GM12801 (cell line): ENCODE measurements around the gene STAB1.
A peak's percentile ranks its signal among the peaks of the same experiment; 100 is the strongest.

Source experiments
- TF ChIP-seq, protein P1 (sequence below): IDR thresholded peaks from one replicate; pipeline ENCODE4 v1.5.1; 2011; ENCODE audit warnings: control low read depth; ENCODE audit not compliant: insufficient read length; ENCODE audit errors: extremely low read depth

Gene STAB1, protein sequence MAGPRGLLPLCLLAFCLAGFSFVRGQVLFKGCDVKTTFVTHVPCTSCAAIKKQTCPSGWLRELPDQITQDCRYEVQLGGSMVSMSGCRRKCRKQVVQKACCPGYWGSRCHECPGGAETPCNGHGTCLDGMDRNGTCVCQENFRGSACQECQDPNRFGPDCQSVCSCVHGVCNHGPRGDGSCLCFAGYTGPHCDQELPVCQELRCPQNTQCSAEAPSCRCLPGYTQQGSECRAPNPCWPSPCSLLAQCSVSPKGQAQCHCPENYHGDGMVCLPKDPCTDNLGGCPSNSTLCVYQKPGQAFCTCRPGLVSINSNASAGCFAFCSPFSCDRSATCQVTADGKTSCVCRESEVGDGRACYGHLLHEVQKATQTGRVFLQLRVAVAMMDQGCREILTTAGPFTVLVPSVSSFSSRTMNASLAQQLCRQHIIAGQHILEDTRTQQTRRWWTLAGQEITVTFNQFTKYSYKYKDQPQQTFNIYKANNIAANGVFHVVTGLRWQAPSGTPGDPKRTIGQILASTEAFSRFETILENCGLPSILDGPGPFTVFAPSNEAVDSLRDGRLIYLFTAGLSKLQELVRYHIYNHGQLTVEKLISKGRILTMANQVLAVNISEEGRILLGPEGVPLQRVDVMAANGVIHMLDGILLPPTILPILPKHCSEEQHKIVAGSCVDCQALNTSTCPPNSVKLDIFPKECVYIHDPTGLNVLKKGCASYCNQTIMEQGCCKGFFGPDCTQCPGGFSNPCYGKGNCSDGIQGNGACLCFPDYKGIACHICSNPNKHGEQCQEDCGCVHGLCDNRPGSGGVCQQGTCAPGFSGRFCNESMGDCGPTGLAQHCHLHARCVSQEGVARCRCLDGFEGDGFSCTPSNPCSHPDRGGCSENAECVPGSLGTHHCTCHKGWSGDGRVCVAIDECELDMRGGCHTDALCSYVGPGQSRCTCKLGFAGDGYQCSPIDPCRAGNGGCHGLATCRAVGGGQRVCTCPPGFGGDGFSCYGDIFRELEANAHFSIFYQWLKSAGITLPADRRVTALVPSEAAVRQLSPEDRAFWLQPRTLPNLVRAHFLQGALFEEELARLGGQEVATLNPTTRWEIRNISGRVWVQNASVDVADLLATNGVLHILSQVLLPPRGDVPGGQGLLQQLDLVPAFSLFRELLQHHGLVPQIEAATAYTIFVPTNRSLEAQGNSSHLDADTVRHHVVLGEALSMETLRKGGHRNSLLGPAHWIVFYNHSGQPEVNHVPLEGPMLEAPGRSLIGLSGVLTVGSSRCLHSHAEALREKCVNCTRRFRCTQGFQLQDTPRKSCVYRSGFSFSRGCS (N-terminal part only)

DNA sequence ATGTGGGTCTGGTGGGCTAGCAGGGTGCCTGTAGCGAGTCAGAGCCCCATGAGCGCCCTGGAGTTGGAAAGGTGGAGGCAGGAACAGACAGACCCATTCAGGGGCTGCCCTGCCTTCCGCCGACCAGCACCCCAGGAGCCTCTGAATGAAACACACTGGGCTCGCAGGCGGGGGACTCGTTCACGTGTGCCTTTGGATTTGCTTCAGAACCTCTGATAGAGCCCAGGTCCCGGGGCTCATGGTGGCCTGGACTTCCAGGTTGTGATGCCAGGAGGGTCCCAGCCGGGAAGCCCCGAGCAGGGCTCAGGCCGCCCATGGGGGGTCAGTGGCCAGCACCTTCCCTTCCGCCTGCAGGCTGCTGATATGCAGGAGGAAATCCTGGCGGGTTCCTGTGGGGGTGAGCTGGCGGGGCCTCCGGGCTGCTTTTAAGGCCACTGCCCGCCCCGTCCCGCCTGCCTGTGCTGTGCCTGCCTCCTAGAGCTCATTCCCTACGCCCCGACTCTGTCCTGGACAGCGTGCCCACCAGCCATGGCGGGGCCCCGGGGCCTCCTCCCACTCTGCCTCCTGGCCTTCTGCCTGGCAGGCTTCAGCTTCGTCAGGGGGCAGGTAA lies at the start of gene STAB1:
Gene STAB1 (plus strand): TSS at position 453 of the 610 bp plus-strand sequence. CDS start 76 bp downstream, at position 529.
- TF ChIP-seq, protein P1, sequence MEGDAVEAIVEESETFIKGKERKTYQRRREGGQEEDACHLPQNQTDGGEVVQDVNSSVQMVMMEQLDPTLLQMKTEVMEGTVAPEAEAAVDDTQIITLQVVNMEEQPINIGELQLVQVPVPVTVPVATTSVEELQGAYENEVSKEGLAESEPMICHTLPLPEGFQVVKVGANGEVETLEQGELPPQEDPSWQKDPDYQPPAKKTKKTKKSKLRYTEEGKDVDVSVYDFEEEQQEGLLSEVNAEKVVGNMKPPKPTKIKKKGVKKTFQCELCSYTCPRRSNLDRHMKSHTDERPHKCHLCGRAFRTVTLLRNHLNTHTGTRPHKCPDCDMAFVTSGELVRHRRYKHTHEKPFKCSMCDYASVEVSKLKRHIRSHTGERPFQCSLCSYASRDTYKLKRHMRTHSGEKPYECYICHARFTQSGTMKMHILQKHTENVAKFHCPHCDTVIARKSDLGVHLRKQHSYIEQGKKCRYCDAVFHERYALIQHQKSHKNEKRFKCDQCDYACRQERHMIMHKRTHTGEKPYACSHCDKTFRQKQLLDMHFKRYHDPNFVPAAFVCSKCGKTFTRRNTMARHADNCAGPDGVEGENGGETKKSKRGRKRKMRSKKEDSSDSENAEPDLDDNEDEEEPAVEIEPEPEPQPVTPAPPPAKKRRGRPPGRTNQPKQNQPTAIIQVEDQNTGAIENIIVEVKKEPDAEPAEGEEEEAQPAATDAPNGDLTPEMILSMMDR: no peak

DNA sequence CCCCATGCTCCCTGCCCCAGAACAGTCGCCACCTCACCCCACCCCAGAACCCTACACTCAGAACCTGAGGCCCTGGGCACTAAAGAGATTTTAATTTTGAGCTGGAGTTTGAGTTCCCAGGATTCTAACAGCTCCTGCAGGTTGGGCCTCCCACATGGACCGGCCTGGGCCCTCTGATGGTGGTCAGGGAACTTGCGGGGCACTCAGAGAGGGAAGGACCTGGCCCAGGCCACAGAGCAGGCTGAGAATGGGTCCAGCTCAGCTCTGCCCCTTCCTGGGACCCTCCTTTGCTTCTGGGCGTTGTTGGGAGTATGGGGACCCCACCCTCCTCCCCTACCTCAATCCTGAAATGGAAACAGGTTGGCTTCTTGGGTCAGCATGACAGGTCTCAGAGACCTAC lies 49.1 kb upstream of the STAB1 start:
- TF ChIP-seq, protein P1: no peak

GRCh38 chr3:52446631-52447511 lies 48.3 kb upstream of the STAB1 start:
- TF ChIP-seq, protein P1: peak; percentile 87

DNA sequence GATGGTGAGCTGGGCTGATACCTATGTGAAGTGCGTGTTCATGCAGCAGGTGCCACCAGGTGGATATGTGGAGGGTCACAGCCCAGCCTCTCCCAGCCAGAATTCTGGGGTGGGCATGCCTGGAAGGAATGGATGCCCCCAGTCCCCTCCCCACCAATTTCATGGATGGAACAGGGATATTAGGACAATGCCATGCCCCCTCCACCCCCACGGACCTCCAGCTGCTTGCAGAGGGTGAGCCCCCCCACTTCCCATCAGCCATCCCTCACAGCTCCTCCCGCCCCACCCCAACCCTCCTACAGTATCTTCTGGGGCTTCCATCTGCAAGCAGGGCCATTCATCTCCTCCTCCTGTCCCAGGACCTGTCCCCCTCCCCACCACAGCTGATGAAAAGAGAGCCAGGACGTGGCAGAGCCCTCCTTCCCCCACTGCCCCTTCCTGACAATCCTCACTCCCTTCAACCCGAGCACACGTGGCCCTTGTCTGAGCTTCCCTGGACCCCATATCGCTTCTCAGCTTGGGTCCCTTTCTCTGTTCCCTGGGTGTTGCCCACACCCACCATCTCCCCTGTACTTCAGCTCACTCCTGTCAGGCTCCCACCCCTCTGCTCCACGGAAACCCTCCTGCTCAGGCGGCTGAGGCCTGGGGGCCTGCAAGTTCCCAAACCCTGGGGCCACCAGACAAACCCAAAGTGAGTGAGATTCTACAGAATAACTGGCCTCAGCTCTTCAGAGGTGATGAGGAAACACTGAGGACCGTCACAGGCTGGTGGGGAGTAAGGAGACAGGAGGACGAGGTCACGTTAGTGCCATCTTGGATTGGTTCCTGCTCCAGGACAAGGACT lies 47.4 kb upstream of the STAB1 start:
- TF ChIP-seq, protein P1: no peak

GRCh38 chr3:52450489-52451236 lies 44.5 kb upstream of the STAB1 start:
- TF ChIP-seq, protein P1: no peak
